ENCODE data around the gene IL1RL2. TPM values are rescaled to one million over a fixed set of nuclear protein-coding genes. Genes with fewer than 3 reads are reported as not detected.

IL1RL2 gene
- total and polyA plus RNA-seq, 2 of the 8 experiments (the other 6 are each of a cell fraction or from before 2014, with no cell fraction given): not detected

DNA sequence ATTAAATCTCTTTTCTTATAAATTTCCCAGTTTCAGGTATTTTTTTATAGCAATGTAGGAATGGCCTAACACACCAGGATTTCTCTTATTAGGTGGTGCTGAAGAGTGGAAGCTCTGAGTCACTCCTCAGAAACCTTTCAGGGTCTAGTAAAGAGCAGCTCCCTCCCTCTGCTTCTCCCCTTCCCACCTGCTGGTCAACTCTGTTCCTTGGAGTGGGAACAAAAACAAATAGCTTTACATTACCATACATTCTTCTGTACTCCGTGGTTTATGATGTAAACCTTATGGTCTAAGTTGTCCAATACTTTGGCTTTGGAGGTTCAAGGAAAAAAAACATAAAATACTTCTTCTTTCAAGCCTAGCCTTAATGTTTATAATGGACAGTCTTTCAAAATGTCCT is 47.0 kb upstream of the IL1RL2 start:
- no peaks in the 10 kb centered on the region for H4K20me1 ChIP-seq (replicated peaks in 1 of 2; ENCODE audit: control insufficient read depth in 1 of 2, insufficient read depth in 2 of 2, low read length in 2 of 2)
- no peak overlapping the region for H2BK15ac ChIP-seq (ENCODE audit: low read length)
- no peak overlapping the region for H2BK12ac ChIP-seq (ENCODE audit: low read depth, low read length)
- no peak overlapping the region for H3K4me3 ChIP-seq (ENCODE audit: extremely low read depth in 1 of 4, insufficient read depth in 2 of 4, low read depth in 3 of 4, low read length in 4 of 4)
- no peak overlapping the region for H3K14ac ChIP-seq (ENCODE audit: insufficient read length)
- no peak overlapping the region for H4K5ac ChIP-seq (ENCODE audit: insufficient read length, low read depth, low read length)
- H3K27ac ChIP-seq (ENCODE audit: low read depth, low read length): no peak overlapping the region
- H3K9ac ChIP-seq (replicated peaks in 1 of 4; ENCODE audit: extremely low read depth in 1 of 4, low read depth in 3 of 4, low read length in 3 of 4): no peak overlapping the region
- CTCF ChIA-PET (ENCODE audit: partially characterized antibody): interaction anchor here (1.4 kb wide), 2 partner anchors 27 to 101 kb away, joined by 4 to 5 read pairs; no protein-coding TSS in a partner anchor
- no peak overlapping the region for H3K23ac ChIP-seq (ENCODE audit: insufficient read length)
- POLR2A ChIA-PET (ENCODE audit: partially characterized antibody): no interaction called here
- H3K4ac ChIP-seq (replicated peaks; ENCODE audit: insufficient read length, low read depth, low read length): no peak overlapping the region
- peaks cover 0 to 2% of the 10 kb centered on the region in 2 experiments; a peak in 1 of 4 replicates for H3K9me3 ChIP-seq (ENCODE audit: insufficient read depth in 2 of 2, low read depth in 1 of 2, low read length in 1 of 2)
- H3K4me2 ChIP-seq (ENCODE audit: insufficient read depth in 1 of 2, low read depth in 2 of 2, low read length in 2 of 2): no peak overlapping the region
- no peak overlapping the region for H3K18ac ChIP-seq (ENCODE audit: extremely low read depth, low read length)
- H3K27me3 ChIP-seq (replicated peaks in 1 of 4; ENCODE audit: control insufficient read depth in 3 of 4, extremely low read depth in 1 of 4, insufficient read depth in 3 of 4, low read length in 3 of 4): peaks cover 6 to 34% (median 24%) of the 10 kb centered on the region in 4 experiments
- H3K36me3 ChIP-seq (ENCODE audit: control insufficient read depth in 2 of 4, insufficient read depth in 4 of 4, low read length in 3 of 4): no peaks in the 10 kb centered on the region
- H3K79me2 ChIP-seq (ENCODE audit: control insufficient read depth in 1 of 2, insufficient read depth in 2 of 2, low read length in 2 of 2): no peaks in the 10 kb centered on the region
- no peak overlapping the region for H3K56ac ChIP-seq (replicated peaks; ENCODE audit: insufficient read length, low read depth, low read length)
- H4K8ac ChIP-seq (ENCODE audit: extremely low read depth, insufficient read depth, low read length): no peak overlapping the region
- FAIRE-seq: no peak
- TF ChIP-seq SP4 (IDR thresholded peaks at IDR 0.05; ENCODE audit: low read length) (no peak), CHD1 (IDR thresholded peaks at IDR 0.05; ENCODE audit: low read depth, low read length) (no peak), POLR2AphosphoS5 (IDR thresholded peaks at IDR 0.05; ENCODE audit: low read depth, low read length) (no peak), SIX5 (IDR thresholded peaks at IDR 0.05; ENCODE audit: low read depth, low read length) (no peak), HDAC6 (IDR thresholded peaks at IDR 0.05; ENCODE audit: low read depth, low read length) (no peak), KDM1A (IDR thresholded peaks at IDR 0.05; ENCODE audit: borderline replicate concordance, low read length) (no peak), RNF2 (IDR thresholded peaks at IDR 0.05; ENCODE audit: borderline replicate concordance, low read depth, low read length, missing control alignments, poor library complexity, severe bottlenecking) (no peak), MAFK (IDR thresholded peaks at IDR 0.05; ENCODE audit: low read depth, low read length) (no peak), MAX (IDR thresholded peaks at IDR 0.05) (no peak), TCF12 (IDR thresholded peaks at IDR 0.05; ENCODE audit: low read depth, low read length) (no peak), CREB1 (IDR thresholded peaks at IDR 0.05) (no peak)
- H3K79me1 ChIP-seq (ENCODE audit: low read depth, low read length): no peaks in the 10 kb centered on the region
- no peak overlapping the region for H2BK120ac ChIP-seq (replicated peaks; ENCODE audit: low read depth, low read length)
- H3K4me1 ChIP-seq (replicated peaks in 1 of 4; ENCODE audit: control insufficient read depth in 3 of 4, insufficient read depth in 4 of 4, low read length in 3 of 4): peaks cover 0 to 8% (median under 1%) of the 10 kb centered on the region in 4 experiments; a peak in 4 of 7 replicates
- no peak overlapping the region for H2AFZ ChIP-seq (ENCODE audit: low read length)
- no peak overlapping the region for H4K91ac ChIP-seq (replicated peaks; ENCODE audit: insufficient read length, low read length)
- WGBS, 2 experiments (ENCODE audit: extremely low coverage in 1 of 2, insufficient coverage in 1 of 2, insufficient read length in 1 of 2, insufficient replicate concordance in 2 of 2, low coverage in 1 of 2, low lambda C conversion rate in 2 of 2, missing lambda C conversion rate in 1 of 2): 75% methylated on average over 1 of the region's 1 CpG; no CpG with 5 or more reads in 1 of the 2 experiments
- no peak overlapping the region for H2AK5ac ChIP-seq (ENCODE audit: low read depth, low read length)
- DNase-seq (ENCODE audit: low read depth in 1 of 2, low spot score in 2 of 2): no peak
- H3K23me2 ChIP-seq (ENCODE audit: low read depth, low read length): peaks cover 4% of the 10 kb centered on the region
- no peak overlapping the region for H2BK5ac ChIP-seq (ENCODE audit: low read depth, low read length)
- H2BK20ac ChIP-seq (ENCODE audit: low read length): no peak overlapping the region
